Right renal cortex interstitium (tissue), 3 donors: ENCODE data around the gene CD109. TPM values are rescaled to one million over a fixed set of nuclear protein-coding genes. Genes with fewer than 3 reads are reported as not detected.
"Not testable (repeated sequence)": the region's sequence is repeated elsewhere in the genome, so short reads cannot be mapped to it uniquely, and the experiment has no call there.

Source experiments
- DNase-seq, 3 donors: peaks; one replicate each; pipeline ENCODE4 v3.0.0-alpha.2; 2013; ENCODE audit warnings: low read depth in 3 of 3, low spot score in 2 of 3
- polyA plus RNA-seq, 3 donors: library from polyadenylated mRNA; unstranded; fragments of 120-200 nt; gene quantifications; one replicate each; pipeline ENCODE4 v1.2.1, GENCODE V29; 2013; ENCODE audit not compliant: insufficient read length in 3 of 3

CD109 gene
- polyA plus RNA-seq, 3 donors: 12.4 to 15.5 (median 14.8) TPM

- DNase-seq: no peak
Measured at GRCh38 chr6:73680289-73680918, 15.6 kb upstream of the CD109 start.

DNA sequence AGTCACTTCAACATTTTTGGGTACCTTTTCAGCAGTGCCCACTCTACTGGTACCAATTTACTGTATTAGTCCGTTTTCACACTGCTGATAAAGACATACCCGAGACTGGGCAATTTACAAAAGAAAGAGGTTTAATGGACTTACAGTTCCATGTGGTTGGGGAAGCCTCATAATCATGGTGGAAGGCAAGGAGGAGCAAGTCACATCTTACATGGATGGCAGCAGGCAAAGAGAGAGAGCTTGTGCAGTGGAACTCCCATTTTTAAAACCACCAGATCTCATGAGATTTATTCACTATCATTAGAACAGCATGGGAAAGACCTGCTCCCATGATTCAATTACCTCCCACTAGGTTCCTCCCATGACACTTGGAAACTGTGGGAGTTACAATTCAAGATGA is 12.4 kb upstream of the CD109 start:
- not testable (repeated sequence) for DNase-seq

DNA sequence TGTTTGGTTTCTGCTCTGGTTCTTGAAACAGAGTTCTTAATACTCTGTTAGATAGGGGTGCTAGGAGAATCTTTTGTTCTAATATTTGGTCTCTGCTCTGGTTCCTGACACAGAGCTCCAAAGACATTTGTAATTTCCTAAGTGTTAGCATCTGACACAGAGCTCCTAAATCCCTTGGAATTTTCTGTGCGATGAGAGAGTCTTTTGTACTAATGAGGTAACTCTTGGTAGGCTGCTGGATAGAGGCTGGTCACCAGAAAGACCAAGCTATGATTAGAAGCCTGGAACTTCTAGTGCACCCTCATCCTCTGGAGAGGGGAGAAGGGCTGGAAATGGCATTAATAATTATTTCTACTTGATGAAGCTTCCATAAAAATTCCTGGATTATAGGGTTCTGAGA is 7.7 kb upstream of the CD109 start:
- DNase-seq: no peak

- no peak for DNase-seq
Measured at GRCh38 chr6:73690056-73690455, 5.9 kb upstream of the CD109 start.

GRCh38 chr6:73691512-73691911 is 4.5 kb upstream of the CD109 start:
- DNase-seq: no peak

GRCh38 chr6:73694711-73695411 is 1.1 kb upstream of the CD109 start:
- no peak for DNase-seq

- no peak for DNase-seq
Measured at GRCh38 chr6:73696966-73697655, 1.1 kb downstream of the CD109 start.

DNA sequence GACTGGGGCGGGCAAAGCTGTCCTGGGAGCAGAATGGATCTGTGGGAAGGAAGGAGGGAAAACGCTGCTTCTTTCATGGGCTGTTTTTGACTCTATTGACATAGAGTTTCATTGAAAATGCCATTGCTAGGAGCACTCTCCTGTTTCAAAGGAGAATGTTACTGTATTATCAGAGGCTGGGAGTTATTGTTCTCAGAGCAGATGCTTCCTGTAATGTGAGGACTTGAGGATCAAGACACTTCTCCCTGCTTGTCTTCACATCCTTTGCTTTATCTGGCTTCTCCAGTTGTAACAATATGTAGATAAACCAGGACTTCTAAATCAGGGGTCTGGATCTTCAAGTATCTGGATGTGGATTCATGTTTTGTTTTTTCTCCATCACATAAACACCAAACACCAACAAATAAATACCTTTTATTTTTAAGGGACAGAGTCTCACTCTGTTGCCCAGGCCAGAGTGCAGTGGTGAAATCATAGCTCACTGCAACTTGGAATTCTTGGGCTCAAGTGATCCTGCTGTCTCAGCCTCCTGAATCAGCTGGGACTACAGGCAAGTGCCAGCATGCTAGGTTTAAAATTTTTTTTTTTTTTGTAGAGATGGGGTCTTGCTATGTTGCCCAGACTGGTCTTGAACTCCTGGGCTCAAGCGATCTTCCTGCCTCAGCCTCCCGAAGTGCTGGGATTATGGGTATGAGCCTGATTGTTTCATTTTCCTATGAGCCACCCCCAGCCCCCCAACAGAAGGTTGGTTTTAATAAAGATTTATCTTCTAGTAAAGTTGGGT is 3.9 kb downstream of the CD109 start:
- DNase-seq: no peak

GRCh38 chr6:73702444-73702843 is 6.4 kb downstream of the CD109 start:
- no peak for DNase-seq

- DNase-seq: no peak
Measured at GRCh38 chr6:73703466-73703865, 7.5 kb downstream of the CD109 start.

- DNase-seq: no peak
Measured at GRCh38 chr6:73704260-73704659, 8.3 kb downstream of the CD109 start.

- DNase-seq: no peak
Measured at GRCh38 chr6:73704798-73705197, 8.8 kb downstream of the CD109 start.

DNA sequence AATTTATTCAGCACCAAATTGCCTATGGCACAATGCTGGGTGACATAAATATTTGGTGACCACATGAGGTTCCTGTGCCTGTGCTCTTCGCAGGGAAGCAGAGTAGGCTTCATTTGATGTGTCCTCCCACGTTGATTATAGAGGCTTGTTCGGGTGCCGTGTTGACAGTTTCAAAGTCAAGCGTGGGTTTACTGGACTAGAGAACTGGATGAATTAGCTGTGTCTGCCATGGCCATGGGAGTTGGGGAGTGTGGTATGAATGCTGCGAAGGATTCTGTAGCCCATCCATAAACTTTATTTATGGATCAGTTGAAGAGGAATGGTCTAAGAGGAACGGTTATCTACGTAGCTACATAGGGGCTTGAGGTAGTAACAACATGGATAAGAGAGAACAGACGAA is 11.0 kb downstream of the CD109 start:
- no peak for DNase-seq

GRCh38 chr6:73710470-73710869 is 14.5 kb downstream of the CD109 start:
- DNase-seq: no peak

- DNase-seq: no peak
Measured at GRCh38 chr6:73710948-73711347, 14.9 kb downstream of the CD109 start.

GRCh38 chr6:73712535-73713173 is 16.7 kb downstream of the CD109 start:
- DNase-seq: no peak

- no peak for DNase-seq
Measured at GRCh38 chr6:73713426-73714147, 17.6 kb downstream of the CD109 start.

- DNase-seq: not testable (repeated sequence)
Measured at GRCh38 chr6:73715111-73715508, 19.1 kb downstream of the CD109 start.

DNA sequence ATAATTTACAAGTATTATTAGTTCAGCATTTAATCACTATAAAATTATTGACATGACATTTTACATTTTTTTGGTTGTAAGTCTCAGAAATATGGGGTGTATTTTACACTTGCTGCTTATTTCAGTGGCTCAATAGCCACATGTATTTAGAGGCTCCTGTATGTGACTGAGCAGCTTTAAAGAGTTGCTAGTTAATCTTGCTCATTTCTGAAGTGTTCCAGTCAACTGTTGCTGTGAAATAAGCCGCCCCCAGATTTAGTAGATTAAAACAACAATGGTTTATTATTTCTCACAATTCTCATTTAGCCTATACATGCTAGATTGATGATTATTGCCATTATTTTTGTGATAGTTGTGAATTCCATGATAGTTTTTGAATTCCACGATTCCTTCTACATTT is 23.0 kb downstream of the CD109 start:
- DNase-seq: no peak
